SKM-1 (cell line): ENCODE results near the gene BLOC1S4.
"Not testable (repeated sequence)": the region's sequence is repeated elsewhere in the genome, so short reads cannot be mapped to it uniquely, and the experiment has no call there.

Experiments
- DNase-seq: peaks from one replicate; lab custom pipeline; 2025; ENCODE audit not compliant: unreplicated experiment; lab: John Stamatoyannopoulos, UW

Gene BLOC1S4, protein sequence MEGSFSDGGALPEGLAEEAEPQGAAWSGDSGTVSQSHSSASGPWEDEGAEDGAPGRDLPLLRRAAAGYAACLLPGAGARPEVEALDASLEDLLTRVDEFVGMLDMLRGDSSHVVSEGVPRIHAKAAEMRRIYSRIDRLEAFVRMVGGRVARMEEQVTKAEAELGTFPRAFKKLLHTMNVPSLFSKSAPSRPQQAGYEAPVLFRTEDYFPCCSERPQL

DNA sequence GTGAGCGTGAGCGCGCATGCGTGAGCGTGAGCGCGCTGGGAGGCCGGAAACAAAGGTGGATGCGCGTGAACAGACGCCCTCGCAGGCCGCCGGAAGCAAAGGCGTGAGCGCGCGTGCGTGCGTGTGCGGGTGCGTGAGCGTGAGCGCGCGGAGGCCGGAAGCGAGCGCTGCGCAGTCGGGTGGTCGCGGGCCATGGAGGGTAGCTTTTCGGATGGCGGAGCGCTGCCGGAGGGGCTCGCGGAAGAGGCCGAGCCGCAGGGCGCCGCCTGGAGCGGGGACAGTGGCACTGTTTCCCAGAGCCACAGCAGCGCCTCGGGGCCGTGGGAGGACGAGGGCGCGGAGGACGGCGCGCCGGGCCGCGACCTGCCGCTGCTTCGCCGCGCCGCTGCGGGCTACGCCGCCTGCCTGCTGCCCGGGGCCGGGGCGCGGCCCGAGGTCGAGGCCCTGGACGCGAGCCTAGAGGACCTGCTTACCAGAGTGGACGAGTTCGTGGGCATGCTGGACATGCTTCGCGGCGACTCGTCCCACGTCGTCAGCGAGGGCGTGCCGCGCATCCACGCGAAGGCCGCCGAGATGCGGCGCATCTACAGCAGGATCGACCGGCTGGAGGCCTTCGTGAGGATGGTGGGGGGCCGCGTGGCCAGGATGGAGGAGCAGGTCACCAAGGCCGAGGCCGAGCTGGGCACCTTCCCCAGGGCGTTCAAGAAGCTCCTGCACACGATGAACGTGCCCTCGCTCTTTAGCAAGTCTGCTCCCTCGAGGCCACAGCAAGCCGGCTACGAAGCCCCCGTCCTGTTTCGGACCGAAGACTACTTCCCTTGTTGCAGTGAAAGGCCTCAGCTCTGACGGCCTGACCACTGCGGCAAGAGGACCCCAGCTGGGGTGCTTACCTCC, at the start of gene BLOC1S4:
Gene BLOC1S4 (plus strand): TSS at position 157 of the 894 bp plus-strand sequence. CDS start 36 bp downstream, at position 193.
- peak; percentile 90 for DNase-seq

DNA sequence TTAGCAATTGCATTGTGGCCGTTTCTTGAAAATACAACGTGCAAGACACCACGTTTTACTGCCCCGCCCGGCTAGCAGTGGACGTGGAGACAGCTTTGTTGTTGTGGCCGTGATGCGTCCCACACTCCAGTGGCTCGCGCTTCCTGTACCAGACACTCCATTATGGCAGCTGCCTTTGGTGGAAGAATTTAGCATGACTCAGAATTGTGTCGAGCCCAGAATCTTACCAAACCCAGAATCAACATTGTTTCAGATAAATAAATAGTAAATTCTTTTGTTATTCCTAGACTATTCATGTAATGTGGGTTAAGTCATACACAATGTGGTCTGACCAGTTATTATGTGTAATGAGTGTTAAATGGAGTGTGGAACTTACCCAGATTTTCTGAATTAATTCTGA, 47.6 kb upstream of the BLOC1S4 start:
- DNase-seq: no peak

DNA sequence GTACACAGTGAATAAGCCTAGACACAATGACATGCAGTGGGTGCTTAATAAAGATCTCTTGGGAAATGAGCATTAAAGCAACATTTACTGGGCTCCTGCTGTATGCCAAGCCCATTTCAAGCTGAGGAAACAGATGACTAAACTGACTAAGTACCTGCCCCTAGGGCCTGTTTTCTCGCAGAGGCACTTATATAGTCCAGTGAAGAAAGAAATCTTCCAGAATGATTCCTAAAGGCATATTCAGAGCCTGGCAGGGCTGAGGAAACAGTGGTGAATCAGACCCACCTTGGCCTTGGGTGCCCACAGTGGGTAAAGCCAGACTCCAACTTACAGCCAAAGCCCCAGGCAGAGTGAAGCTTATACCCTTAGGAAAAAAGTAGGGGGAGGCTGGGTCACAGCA, 44.3 kb upstream of the BLOC1S4 start:
- DNase-seq: no peak

DNA sequence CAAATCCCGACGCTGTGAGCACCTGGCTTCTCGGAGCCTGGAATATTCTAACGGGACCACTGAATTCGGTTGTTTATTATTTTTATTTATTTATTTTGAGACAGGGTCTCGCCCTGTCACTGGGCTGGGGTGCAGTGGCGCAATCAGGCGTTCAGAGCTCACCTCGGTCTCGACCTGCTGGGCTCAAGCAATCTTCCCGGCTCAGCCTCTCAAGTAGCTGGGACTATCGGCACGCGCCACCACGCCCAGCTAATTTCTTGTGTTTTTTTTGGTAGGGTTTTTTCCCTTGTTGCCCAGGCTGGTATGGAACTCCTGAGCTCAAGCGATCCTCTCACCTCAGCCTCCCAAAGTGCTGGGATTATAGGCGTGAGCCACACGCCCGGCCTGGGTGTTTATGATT, 43.8 kb upstream of the BLOC1S4 start:
- no peak for DNase-seq

DNA sequence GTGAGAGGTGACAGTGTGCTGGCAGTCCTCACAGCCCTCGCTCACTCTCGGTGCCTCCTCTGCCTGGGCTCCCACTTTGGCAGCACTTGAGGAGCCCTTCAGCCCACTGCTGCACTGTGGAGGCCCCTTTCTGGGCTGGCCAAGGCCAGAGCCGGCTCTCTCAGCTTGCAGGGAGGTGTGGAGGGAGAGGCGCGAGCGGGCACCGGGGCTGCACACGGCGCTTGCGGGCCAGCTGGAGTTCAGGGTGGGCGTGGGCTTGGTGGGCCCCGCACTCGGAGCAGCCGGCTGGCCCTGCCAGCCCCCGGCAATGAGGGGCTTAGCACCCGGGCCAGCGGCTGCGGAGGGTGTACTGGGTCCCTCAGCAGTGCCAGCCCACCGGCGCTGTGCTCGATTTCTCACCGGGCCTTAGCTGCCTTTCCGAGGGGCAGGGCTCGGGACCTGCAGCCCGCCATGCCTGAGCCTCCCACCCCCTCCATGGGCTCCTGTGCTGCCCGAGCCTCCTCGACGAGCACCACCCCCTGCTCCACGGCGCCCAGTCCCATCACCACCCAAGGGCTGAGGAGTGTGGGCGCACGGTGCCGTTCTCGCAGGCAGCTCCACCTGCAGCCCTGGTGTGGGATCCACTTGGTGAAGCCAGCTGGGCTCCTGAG, 43.3 kb upstream of the BLOC1S4 start:
- not testable (repeated sequence) for DNase-seq

DNA sequence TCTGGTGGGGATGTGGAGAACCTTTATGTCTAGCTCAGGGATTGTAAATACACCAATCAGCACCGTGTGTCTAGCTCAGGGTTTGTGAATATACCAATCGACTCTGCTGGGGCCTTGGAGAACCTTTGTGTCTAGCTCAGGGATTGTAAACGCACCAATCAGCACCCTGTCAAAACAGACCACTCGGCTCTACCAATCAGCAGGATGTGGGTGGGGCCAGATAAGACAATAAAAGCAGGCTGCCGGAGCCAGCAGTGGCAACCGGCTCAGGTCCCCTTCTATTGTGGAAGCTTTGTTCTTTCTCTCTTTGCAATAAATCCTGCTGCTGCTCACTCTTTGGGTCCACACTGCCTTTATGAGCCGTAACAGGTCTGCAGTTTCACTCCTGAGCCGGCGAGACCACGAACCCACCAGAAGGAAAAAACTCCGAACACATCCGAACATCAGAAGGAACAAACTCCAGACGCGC, 42.7 kb upstream of the BLOC1S4 start:
- not testable (repeated sequence) for DNase-seq

DNA sequence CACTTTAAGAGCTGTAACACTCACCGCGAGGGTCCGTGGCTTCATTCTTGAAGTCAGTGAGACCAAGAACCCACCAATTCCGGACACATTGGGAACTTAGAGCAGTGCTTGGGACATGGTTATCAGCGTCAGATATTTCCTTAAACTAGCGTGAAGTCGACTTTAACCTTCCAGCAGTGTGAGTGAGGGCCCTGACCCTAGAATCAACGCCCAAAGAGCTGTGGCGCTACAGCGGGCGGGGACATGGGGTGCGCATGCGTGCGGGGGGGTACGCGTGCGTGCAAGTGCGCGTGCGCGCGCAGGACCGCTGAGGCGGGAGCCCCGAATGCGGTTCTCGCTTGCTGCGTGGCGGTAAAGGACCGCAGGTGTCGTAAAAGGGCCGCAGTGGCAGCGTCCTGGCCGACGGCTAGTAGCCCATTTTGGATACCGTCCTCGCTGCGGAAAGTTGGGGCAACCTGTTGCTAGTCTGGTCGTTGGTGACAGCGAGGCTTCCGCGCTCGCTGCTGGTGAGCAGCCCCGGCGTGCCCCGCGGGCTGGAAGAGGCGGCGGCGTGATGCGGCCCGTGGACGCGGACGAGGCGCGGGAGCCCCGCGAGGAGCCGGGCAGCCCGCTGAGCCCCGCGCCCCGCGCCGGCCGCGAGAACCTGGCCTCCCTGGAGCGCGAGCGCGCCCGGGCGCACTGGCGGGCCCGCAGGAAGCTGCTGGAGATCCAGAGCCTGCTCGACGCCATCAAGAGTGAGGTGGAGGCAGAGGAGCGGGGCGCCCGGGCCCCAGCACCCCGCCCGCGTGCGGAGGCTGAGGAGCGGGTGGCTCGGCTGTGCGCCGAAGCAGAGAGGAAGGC, 42.1 kb upstream of the BLOC1S4 start:
- DNase-seq: peak; percentile 97

DNA sequence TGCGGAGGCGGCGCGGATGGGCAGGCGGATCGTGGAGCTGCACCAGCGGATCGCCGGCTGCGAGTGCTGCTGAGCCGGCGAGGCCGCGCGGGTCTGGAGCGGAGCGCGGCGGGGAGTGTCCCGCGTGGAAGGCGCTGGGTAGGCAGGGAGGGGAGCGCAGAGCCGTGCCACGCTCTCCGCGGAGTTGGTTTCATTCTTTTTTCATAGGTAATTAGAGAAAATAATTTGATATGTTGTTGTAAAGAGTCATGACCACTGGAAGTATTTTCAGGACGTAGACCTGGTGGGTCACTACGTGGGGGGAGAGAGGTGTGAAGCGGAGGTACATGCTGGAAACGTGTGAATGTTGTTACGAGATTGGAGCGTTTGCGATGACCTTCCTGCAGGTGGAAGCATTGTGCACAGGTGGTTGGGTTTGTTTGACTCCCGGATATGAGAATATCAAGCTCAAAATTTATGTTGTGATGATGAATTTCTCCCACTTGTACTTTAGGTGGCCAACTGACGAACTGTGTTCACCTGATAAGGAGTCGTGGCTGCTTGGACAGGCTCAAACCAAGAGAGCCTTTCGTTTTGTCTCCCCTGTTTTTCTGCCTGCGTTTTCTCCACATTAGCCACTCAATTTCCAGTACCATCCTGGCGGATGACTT, 41.3 kb upstream of the BLOC1S4 start:
- DNase-seq: peak; percentile 37

DNA sequence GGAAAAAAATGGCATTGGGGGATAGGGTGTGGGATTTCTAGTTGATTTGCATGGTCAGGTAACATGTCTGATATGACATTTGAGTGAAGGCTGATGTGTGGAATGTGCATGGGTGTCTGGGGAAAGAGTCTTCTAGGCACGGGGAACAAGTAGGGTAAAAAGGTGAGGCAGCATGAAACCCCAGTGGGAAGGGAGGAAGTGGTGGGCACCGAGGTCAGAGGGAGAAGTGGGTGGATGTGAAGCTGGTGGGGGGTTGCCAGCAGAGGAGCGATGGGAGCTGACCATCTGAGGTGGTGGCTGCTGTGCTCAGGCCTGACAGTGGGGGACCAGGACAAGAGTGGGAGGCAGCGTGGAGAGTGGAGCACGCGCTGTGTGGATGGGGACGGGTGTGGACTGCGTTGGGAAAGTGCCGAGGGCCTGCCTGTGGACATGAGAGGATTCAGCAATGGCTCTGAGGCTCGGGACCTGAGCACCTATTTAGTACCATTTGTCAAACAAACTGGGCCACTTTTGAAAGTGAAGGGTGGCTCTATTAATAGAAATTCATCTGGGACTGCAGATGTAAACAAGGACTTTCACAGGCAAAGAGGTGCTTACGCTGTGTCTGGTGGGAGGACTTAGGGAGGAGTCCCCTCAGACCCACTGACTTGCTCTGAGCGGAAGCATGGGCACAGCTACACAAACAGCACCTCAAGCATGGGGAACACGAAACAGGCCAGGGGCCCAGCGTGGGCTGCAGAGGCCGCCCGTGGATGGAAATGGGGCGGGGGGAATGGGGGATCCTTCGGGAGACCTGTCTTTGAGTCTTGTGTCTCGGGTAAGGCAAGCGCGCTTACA, 39.0 kb upstream of the BLOC1S4 start:
- no peak for DNase-seq

DNA sequence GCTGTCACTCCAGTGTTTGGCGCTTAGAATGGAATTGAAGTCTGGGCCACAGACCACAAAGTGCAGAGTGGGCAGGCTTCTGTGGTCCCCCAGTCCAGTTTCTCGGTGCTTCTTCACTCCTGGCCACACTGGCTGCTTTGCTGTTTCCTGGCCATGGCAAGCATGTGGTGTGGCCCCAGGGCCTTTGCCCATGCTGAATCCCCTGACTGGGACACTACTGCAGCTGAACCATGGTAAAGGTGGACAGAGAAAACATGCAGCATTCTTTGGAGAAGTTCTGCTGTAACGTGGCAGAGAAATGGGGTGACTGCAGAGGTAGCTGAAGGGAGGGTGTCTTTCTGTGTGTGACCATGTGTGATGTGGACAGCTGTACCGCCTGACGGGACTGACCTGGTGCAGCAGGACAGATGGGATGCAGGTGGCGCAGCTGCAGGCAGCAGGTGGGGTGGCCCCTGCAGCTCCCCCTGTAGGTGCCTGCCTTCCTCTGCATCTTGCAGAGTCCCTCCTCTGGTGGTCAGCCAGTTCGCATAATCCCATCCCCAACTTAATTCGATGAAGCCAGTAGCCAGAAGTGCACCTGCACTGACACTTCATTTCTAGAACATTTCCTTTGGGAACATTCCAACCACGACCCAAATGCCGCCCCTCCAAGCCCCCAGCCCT, 35.5 kb upstream of the BLOC1S4 start:
- no peak for DNase-seq

DNA sequence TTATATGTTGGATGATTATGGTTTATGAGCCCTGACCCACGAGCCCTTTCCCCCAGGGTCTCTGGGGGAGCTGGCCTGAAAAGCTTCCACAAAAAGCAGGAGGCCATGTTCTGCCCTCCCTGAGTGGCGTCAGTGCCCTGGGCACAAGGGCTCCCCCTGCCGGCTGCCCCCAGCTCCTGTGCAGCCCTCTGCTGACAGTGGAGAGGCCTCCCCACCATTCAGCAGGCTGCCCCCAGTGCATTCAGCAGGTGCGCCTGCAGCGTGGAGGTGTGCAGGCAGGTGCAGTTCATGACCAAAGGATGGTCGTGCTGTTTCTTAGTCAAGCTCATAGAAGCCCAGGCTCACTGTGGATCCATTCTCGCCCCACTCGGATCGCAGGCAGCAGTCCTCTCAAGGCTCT, 34.8 kb upstream of the BLOC1S4 start:
- no peak for DNase-seq

DNA sequence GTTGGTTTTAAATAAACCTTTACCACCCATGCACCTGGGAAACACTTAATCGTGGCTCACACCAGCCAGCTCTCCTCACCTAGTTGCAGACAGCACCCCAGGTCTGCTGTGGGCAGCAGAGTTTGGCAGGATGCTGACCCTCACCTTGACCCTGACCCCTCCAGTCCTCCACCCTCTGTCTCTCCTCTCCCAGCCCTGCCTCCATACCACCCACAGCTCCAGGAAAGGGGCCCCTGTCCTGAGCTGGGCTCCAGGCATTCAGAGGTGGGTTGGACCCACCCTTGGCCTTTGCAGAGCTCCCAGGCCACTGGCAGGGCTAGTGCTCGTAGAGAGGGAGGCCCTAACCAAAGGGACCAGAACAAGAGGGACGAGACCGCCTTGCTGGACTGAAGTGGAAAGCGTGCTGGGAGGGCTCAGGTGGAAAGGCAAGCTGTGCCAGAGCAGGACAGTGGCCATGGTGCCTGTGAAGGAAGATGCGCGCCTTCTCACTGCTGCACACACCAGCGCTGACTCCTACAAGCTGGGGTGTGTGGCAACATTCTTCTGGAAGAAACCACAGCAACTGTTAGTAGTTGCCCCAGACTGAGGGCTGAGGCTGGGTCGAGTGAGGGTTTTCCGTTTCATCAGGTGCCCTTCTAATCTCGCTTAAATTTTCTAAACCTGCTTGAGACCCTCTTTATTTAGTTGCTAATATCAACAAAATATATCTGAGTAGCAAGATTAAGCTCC, 32.9 kb upstream of the BLOC1S4 start:
- peak; percentile 38 for DNase-seq

DNA sequence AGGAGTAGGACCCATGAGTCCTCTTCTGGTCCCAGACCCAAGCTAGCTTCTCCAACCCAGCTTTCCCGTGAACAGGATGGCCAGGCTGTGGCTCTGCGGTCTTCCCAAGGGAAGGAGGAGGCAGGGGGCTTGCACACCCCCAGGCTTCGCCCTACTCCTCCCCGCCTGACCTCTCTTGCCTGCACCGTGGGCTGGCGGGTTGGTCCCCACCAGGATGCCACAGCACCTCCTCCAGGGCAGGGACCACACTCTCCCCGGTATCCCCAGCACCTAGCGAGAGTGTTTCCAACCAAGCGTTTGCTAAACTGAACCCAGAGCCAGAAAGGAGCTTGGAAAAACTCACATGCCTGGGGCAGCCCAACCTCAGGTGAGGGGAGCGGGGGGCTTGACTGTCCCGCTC, 31.3 kb upstream of the BLOC1S4 start:
- no peak for DNase-seq

DNA sequence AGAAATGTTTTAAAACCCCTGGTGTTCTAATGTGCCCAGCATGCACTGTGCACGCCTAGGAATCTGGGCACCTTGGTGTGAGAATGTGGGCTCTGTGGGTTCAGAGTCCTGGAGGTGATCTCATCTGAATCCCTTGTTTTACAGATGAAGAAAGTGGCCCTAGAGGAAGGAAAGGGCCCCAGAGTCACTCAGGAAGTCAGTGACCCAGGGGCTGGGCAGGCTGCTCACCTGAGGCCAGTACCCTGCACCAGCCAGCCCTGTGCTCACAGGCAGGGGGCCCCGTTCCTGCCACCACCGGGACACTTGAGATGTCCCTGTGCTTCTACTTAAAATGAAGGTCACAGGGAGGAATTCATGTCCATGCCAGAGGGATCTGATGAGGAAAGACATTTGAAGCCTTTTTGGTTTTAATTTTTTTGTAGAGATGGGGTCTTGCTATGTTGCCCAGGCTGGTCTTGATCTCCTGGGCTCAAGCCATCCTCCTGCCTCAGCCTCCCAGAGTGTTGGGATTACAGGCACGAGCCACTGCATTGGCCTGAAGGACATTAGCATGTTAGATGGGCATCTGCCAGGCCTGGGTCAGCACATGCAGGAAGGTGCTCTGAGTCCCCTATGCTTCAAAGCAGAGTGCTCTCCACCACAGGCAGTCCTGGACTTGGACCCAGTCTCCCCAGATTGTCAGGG, 29.7 kb upstream of the BLOC1S4 start:
- no peak for DNase-seq

DNA sequence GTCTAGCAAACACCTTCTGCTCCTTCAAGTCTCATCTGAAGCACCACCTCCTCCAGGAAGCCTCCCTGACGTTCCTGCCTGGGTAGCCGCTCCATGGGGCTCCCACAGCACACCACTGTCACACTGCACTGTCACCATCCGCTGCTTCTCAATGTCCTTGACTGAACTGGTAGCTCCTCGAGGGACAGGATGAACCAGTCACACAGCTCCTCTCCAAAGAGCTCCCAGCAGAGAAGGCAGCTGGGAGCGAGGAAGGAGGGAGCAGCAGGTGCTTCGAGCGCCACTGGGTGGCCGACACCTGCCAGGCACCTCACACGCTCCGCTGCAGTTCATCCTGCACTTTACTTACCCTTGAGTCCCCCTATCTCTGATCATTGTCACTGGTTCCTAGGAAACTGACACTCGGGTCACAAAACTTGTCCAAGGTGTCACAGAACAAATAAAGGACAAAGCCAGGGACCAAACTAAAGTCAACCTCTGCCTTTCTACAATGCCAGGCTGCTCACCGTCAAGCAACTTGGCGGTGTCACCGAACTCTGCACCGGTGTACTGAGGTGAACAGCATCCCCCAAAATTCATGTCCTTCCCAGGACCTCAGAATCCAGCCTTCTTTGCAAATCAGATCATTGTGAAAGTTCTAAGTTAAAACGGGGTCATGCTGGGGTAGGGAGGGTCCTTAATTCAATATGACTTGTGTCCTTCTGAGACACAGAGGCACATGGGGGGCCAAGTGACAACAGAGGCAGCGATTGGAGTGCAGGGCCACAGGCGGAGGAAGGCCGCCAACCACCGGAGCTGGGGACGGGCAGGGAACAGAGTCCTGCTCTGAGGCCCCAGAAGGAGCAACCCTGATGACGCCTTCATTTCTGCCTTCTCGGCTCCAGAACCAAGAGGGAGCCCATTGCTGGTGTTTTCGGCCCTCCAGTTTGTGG, 27.8 kb upstream of the BLOC1S4 start:
- no peak for DNase-seq

DNA sequence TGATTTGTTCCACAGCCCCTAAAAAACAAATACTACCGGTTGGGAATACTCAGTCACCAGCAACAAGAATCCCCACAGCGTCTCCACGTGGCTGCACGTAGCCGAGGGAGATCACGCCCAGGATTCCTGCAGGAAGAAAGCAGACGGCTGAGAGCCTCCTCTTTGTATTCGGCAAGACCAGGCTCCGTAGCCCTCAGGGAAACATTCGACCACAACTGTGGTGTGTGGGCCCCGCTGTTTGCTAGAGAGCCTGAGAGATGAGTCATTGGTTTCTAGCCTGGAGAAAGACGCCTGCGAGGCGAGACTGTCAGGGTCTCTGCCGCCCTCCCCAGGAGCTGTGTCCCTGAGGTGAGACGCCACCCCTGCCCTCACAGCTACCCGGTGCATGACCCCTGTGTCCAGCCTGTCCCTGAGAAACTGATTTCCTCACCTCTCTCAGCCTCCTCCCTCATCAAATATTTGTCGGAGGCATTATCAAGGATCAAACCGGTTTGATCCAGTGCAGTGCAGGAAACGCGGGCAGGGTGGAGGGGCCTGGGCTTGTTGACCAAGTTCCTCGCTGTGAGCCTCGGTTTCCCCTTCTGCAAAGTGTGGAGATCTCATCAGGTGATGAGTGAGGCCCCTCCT, 27.0 kb upstream of the BLOC1S4 start:
- peak; percentile 67 for DNase-seq
